K562 (cell line): ENCODE results near the gene CH25H.

ENCODE experiments used
- CHD2 ChIP-seq: IDR thresholded peaks from 2 replicates; pipeline ENCODE4 v1.6.1; 2011; ENCODE audit warnings: low read depth, low read length
- E2F3 ChIP-seq: fragments of 250-450 bp; sonication (Bioruptor Pico); IDR thresholded peaks from 2 replicates; pipeline ENCODE4 v1.4.0; 2020; ENCODE audit warnings: mild to moderate bottlenecking
- KDM1A ChIP-seq, 2 experiments: fragments of 450-650 bp; IDR thresholded peaks; 2 replicates each; pipeline ENCODE4 v1.6.1; 2016; ENCODE audit warnings: mild to moderate bottlenecking in 2 of 2
- MXI1 ChIP-seq: IDR thresholded peaks from 2 replicates; pipeline ENCODE4 v1.6.1; 2011; ENCODE audit warnings: low read depth, mild to moderate bottlenecking, improper control_type of control experiment, low read length
- MYNN ChIP-seq, 2 experiments: sonication (generic); formaldehyde crosslinking in 1 of 2; IDR thresholded peaks; 2 replicates each; pipeline versions ENCODE4 v1.5.0 to v1.6.1; 2016 to 2020; ENCODE audit warnings: antibody characterized with exemption in 1 of 2, missing genetic modification reagents in 1 of 2
- NR1H2 ChIP-seq: sonication (generic); formaldehyde crosslinking; IDR thresholded peaks from 2 replicates; pipeline ENCODE4 v1.4.0; 2020; ENCODE audit warnings: mild to moderate bottlenecking, missing genetic modification reagents
- POLR2AphosphoS5 ChIP-seq: IDR thresholded peaks from 2 replicates; pipeline ENCODE4 v1.6.1; 2011; ENCODE audit warnings: mild to moderate bottlenecking, low read depth, low read length, moderate library complexity; ENCODE audit not compliant: control insufficient read depth, insufficient read depth
- SP1 ChIP-seq: sonication (generic); formaldehyde crosslinking; IDR thresholded peaks from 2 replicates; pipeline ENCODE4 v1.8.1; 2022; ENCODE audit warnings: mild to moderate bottlenecking, missing genetic modification reagents
- TCF7 ChIP-seq: sonication (generic); IDR thresholded peaks from 2 replicates; pipeline ENCODE4 v1.6.1; 2016; ENCODE audit warnings: antibody characterized with exemption, borderline replicate concordance
- ZKSCAN3 ChIP-seq: fragments of 250-450 bp; sonication (Bioruptor Pico); IDR thresholded peaks from 2 replicates; pipeline ENCODE4 v1.4.0; 2020
- ZNF146 ChIP-seq: IDR thresholded peaks from one replicate; pipeline ENCODE4 v1.6.1; 2018; ENCODE audit warnings: missing compliant biosample characterization; ENCODE audit not compliant: unreplicated experiment
- ZNF274 ChIP-seq: IDR thresholded peaks from 2 replicates; pipeline ENCODE4 v1.6.1; 2011; ENCODE audit warnings: low read depth, mild to moderate bottlenecking, low read length, moderate library complexity, borderline replicate concordance
- TF ChIP-seq, protein P1 (sequence below), 3 experiments: IDR thresholded peaks in 2 of 3; conservative IDR thresholded peaks in 1 of 3; 2 replicates each; pipeline ENCODE4 v1.5.1; 2011 to 2012; ENCODE audit warnings: low read length in 3 of 3, mild to moderate bottlenecking in 3 of 3, control low read depth in 2 of 3, improper control_type of control experiment in 1 of 3, inconsistent platforms in 1 of 3, low read depth in 1 of 3, mixed read lengths in 1 of 3, moderate library complexity in 1 of 3; ENCODE audit not compliant: insufficient read depth in 2 of 3

DNA sequence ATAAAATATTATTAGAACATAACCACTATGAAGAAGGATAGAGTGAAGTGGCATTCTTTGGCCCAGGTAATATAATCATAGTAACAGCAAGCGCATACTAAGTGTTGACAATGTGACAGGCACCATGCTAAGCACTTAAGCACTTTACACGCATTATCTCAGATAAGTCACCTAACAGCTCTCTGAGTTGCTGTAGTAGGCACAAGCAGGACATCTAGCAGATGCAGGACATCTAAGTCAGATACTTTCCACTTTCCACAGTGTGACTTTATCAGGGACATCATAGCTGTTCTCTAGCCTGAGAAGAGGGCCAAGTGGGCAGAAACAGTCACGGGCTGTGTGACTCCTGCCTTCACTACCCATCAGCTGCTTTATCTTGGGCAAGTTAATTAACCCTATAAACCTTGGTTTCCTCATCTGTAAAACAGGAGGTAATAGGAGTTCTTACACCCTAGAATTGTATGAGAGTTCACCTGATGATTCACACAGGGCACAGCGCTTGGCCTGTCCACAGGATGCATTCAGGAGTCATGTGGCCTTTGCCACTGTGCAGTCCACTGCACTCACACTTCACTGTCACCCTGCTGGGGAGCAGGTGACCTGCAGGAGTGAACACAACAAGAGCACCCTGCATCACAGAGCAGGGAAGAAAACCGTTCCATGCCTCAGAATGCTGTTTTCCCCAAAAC is 32.0 kb upstream of the CH25H start:
- TF ChIP-seq MXI1 (no peak), TCF7 (no peak), CHD2 (no peak), ZKSCAN3 (CRISPR knock-in tag) (no peak), NR1H2 (CRISPR knock-in tag) (no peak), E2F3 (CRISPR knock-in tag) (no peak), KDM1A (IDR thresholded peaks at IDR 0.05) (no peak), SP1 (CRISPR knock-in tag) (no peak), ZNF146 (CRISPR knock-in tag) (no peak), MYNN (IDR thresholded peaks at IDR 0.05) (no peak), MYNN (CRISPR knock-in tag; IDR thresholded peaks at IDR 0.05) (no peak), POLR2AphosphoS5 (no peak), ZNF274 (no peak)
- TF ChIP-seq, protein P1, sequence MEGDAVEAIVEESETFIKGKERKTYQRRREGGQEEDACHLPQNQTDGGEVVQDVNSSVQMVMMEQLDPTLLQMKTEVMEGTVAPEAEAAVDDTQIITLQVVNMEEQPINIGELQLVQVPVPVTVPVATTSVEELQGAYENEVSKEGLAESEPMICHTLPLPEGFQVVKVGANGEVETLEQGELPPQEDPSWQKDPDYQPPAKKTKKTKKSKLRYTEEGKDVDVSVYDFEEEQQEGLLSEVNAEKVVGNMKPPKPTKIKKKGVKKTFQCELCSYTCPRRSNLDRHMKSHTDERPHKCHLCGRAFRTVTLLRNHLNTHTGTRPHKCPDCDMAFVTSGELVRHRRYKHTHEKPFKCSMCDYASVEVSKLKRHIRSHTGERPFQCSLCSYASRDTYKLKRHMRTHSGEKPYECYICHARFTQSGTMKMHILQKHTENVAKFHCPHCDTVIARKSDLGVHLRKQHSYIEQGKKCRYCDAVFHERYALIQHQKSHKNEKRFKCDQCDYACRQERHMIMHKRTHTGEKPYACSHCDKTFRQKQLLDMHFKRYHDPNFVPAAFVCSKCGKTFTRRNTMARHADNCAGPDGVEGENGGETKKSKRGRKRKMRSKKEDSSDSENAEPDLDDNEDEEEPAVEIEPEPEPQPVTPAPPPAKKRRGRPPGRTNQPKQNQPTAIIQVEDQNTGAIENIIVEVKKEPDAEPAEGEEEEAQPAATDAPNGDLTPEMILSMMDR (IDR thresholded peaks at IDR 0.05 in 2 of 3, conservative IDR thresholded peaks at IDR 0.05 in 1 of 3; ENCODE audit: insufficient read depth in 2 of 3, low read depth in 1 of 3, low read length in 3 of 3), result no peak
